HepG2 (cell line): ENCODE results near the gene CTNNA1.

Source experiments
- FOSL2 ChIP-seq: sonication (generic); formaldehyde crosslinking; IDR thresholded peaks from 2 replicates; pipeline ENCODE4 v1.4.0; 2020; ENCODE audit warnings: missing genetic modification reagents
- MAX ChIP-seq: IDR thresholded peaks from 2 replicates; pipeline ENCODE4 v1.6.1; 2012; ENCODE audit warnings: inconsistent platforms
- PBX2 ChIP-seq: IDR thresholded peaks from 2 replicates; pipeline ENCODE4 v1.6.1; 2016; ENCODE audit warnings: control low read depth
- TMF1 ChIP-seq: sonication (generic); formaldehyde crosslinking; IDR thresholded peaks from 2 replicates; pipeline ENCODE4 v1.8.1; 2022; ENCODE audit warnings: low read depth, missing genetic modification reagents
- YY1 ChIP-seq: IDR thresholded peaks from 2 replicates; pipeline ENCODE4 v1.6.1; 2011; ENCODE audit warnings: low read length, low read depth, moderate library complexity, mild to moderate bottlenecking; ENCODE audit not compliant: insufficient read depth, insufficient replicate concordance
- ZNF124 ChIP-seq: sonication (generic); formaldehyde crosslinking; IDR thresholded peaks from 2 replicates; pipeline ENCODE4 v1.4.0; 2020; ENCODE audit warnings: missing genetic modification reagents
- ZNF24 ChIP-seq: fragments of 450-650 bp; IDR thresholded peaks from 2 replicates; pipeline ENCODE4 v1.6.1; 2017; ENCODE audit warnings: antibody characterized with exemption, mild to moderate bottlenecking
- TF ChIP-seq, protein P1 (sequence below): sonication (generic); formaldehyde crosslinking; IDR thresholded peaks from 2 replicates; pipeline ENCODE4 v1.8.1; 2022; ENCODE audit warnings: mild to moderate bottlenecking, missing genetic modification reagents
- TF ChIP-seq, protein P2 (sequence below): conservative IDR thresholded peaks from 2 replicates; pipeline ENCODE4 v1.6.1; 2018; ENCODE audit warnings: missing genetic modification reagents

- TF ChIP-seq TMF1 (no peak), FOSL2 (no peak), ZNF124 (CRISPR knock-in tag) (no peak), PBX2 (no peak), ZNF24 (no peak), MAX (no peak), YY1 (no peak)
- TF ChIP-seq, protein P1, sequence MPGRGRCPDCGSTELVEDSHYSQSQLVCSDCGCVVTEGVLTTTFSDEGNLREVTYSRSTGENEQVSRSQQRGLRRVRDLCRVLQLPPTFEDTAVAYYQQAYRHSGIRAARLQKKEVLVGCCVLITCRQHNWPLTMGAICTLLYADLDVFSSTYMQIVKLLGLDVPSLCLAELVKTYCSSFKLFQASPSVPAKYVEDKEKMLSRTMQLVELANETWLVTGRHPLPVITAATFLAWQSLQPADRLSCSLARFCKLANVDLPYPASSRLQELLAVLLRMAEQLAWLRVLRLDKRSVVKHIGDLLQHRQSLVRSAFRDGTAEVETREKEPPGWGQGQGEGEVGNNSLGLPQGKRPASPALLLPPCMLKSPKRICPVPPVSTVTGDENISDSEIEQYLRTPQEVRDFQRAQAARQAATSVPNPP, result no peak
- TF ChIP-seq, protein P2, sequence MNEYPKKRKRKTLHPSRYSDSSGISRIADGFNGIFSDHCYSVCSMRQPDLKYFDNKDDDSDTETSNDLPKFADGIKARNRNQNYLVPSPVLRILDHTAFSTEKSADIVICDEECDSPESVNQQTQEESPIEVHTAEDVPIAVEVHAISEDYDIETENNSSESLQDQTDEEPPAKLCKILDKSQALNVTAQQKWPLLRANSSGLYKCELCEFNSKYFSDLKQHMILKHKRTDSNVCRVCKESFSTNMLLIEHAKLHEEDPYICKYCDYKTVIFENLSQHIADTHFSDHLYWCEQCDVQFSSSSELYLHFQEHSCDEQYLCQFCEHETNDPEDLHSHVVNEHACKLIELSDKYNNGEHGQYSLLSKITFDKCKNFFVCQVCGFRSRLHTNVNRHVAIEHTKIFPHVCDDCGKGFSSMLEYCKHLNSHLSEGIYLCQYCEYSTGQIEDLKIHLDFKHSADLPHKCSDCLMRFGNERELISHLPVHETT, result no peak
These were observed 7.4 kb downstream of the CTNNA1 start for GRCh38 chr5:138760448-138761110.
